ENCODE results near the gene PTGR2.

The PTGR2 gene

GRCh38 chr14:73877790-73878189 is 26.2 kb downstream of the PTGR2 start:
- POLR2A ChIA-PET = no interaction called here
- TF ChIP-seq, protein P1, sequence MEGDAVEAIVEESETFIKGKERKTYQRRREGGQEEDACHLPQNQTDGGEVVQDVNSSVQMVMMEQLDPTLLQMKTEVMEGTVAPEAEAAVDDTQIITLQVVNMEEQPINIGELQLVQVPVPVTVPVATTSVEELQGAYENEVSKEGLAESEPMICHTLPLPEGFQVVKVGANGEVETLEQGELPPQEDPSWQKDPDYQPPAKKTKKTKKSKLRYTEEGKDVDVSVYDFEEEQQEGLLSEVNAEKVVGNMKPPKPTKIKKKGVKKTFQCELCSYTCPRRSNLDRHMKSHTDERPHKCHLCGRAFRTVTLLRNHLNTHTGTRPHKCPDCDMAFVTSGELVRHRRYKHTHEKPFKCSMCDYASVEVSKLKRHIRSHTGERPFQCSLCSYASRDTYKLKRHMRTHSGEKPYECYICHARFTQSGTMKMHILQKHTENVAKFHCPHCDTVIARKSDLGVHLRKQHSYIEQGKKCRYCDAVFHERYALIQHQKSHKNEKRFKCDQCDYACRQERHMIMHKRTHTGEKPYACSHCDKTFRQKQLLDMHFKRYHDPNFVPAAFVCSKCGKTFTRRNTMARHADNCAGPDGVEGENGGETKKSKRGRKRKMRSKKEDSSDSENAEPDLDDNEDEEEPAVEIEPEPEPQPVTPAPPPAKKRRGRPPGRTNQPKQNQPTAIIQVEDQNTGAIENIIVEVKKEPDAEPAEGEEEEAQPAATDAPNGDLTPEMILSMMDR (IDR thresholded peaks at IDR 0.05; ENCODE audit: control extremely low read depth, extremely low read depth, low read depth, missing control alignments) = no peak

GRCh38 chr14:73878436-73878835 is 26.8 kb downstream of the PTGR2 start:
- ChIA-PET CTCF (interaction anchor here (0.8 to 1.4 kb wide), 2 partner anchors 8 to 151 kb away, joined by 3 read pairs; partner anchors contain the start of gene ZNF410), POLR2A (no interaction called here)
- TF ChIP-seq, protein P1 (IDR thresholded peaks at IDR 0.05; ENCODE audit: control extremely low read depth, extremely low read depth, low read depth, missing control alignments) = no peak
- no peak for DNase-seq (ENCODE audit: extremely low spot score)

More at GRCh38 chr14:73877790-73878189, 26.2 kb downstream of the PTGR2 start:
- DNase-seq (ENCODE audit: extremely low spot score) = no peak
- CTCF ChIA-PET = interaction anchor here (1.4 to 1.7 kb wide), 2 partner anchors 9 to 15 kb away, joined by 3 to 4 read pairs; partner anchors contain the start of gene ZNF410

DNA sequence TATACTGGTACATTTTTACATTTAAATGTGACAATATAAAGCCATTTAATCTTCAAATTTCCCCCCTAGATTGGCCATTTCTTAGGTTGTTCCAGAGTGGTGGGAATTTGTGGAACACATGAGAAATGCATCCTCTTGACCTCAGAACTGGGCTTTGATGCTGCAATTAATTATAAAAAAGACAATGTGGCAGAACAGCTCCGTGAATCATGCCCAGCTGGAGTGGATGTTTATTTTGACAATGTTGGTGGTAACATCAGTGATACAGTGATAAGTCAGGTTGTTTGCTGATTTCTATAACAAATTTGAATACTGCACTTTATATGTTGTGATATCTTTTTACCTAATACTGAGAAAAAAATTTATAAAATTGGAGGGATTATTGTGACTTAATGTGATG is 27.4 kb downstream of the PTGR2 start:
- CTCF ChIA-PET = interaction anchor here (0.8 kb wide), 1 partner anchor 152 kb away, joined by 3 read pairs; no protein-coding TSS in a partner anchor
- POLR2A ChIA-PET = no interaction called here
- no peak for DNase-seq (ENCODE audit: extremely low spot score)

GRCh38 chr14:73884438-73885190 is 33.0 kb downstream of the PTGR2 start:
- TF ChIP-seq, protein P1 (IDR thresholded peaks at IDR 0.05; ENCODE audit: control extremely low read depth, extremely low read depth, low read depth, missing control alignments) = no peak
- DNase-seq (ENCODE audit: extremely low spot score) = no peak
- ChIA-PET POLR2A (no interaction called here), CTCF (no interaction called here)

More for the DNA sequence above, 27.4 kb downstream of the PTGR2 start:
- TF ChIP-seq, protein P1 (IDR thresholded peaks at IDR 0.05; ENCODE audit: control extremely low read depth, extremely low read depth, low read depth, missing control alignments) = no peak

GRCh38 chr14:73886449-73887317 is 35.1 kb downstream of the PTGR2 start, which contains the start of gene ZNF410:
ZNF410 (plus strand) TSS chr14:73886859; CDS start chr14:73892176, 5,317 bp downstream.
- TF ChIP-seq, protein P1 (IDR thresholded peaks at IDR 0.05; ENCODE audit: control extremely low read depth, extremely low read depth, low read depth, missing control alignments) = no peak
- POLR2A ChIA-PET = interaction anchor here (0.6 to 1.3 kb wide), 4 partner anchors 72 to 446 kb away, joined by 3 to 8 read pairs (median 4); a partner anchor contains a TSS
- CTCF ChIA-PET = interaction anchor here (0.7 to 1.4 kb wide), 5 partner anchors 9 to 158 kb away, joined by 3 to 5 read pairs (median 3); no protein-coding TSS in a partner anchor
- peak; percentile 95 for DNase-seq (ENCODE audit: extremely low spot score)

DNA sequence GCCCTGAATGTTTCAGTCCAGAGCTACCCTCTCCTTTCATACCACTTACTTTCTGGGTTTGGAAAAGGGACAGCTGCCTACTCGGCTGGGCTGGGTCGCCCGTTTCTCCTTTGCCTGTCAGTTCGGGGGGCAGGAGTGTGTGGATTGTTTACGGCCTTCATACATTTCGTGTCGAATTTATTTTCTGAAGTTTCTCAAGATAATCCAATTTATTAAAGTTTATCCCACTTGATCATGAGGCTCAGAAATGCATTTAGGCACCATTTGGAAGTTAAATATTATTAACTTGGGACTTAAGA is 35.6 kb downstream of the PTGR2 start:
- TF ChIP-seq, protein P1 (IDR thresholded peaks at IDR 0.05; ENCODE audit: control extremely low read depth, extremely low read depth, low read depth, missing control alignments) = no peak
- no peak for DNase-seq (ENCODE audit: extremely low spot score)
- POLR2A ChIA-PET = interaction anchor here (0.6 to 1.3 kb wide), 2 partner anchors 108 to 127 kb away, joined by 5 to 8 read pairs; a partner anchor contains a TSS
- CTCF ChIA-PET = interaction anchor here (0.9 to 1.4 kb wide), 3 partner anchors 8 to 158 kb away, joined by 3 to 5 read pairs (median 4); no protein-coding TSS in a partner anchor
